ENCODE results near the gene GRIK4. TPM values are rescaled to one million over a fixed set of nuclear protein-coding genes. Genes with fewer than 3 reads are reported as not detected.

Gene GRIK4
- total and polyA plus RNA-seq, 4 donors, result 0.05 to 0.25 (median 0.06) TPM; not detected in 1

DNA sequence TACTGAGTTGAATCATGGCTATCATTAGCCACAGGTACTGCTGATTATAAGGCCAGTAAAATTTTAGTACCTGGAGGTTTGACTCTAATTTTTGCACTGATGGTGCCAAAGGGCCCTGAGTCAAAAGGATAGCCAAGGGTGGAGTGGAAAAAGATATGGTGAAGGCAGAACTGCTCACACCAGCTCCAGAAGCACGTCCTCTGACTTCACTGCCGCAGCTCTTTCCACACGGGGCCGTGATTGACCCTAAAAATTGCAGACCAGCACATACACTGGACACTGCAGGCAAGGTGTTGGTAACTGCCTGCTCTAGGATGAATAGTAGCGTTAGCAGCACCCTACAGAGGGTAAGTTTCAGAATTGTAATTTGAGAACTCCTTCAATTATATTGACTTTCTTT, 25.4 kb upstream of the GRIK4 start:
- Histone ChIP-seq H3K27ac (ENCODE audit: low read depth in 1 of 2, low read length in 2 of 2) (no peak overlapping the region), H3K9me3 (ENCODE audit: control insufficient read depth in 4 of 4, low read length in 3 of 4) (no peaks in the 10 kb centered on the region), H3K9ac (ENCODE audit: low read depth in 1 of 2, low read length in 2 of 2) (no peak overlapping the region), H3K36me3 (ENCODE audit: control insufficient read depth in 4 of 4, insufficient read depth in 3 of 4, low read depth in 1 of 4, low read length in 3 of 4) (peaks cover 10 to 52% (median 43%) of the 10 kb centered on the region in 4 donors), H3K27me3 (ENCODE audit: control insufficient read depth in 4 of 4, insufficient read depth in 4 of 4, low read length in 3 of 4) (no peaks in the 10 kb centered on the region), H3K4me1 (ENCODE audit: control insufficient read depth in 4 of 4, insufficient read depth in 4 of 4, low read length in 3 of 4) (no peaks in the 10 kb centered on the region), H3K4me3 (ENCODE audit: low read depth in 1 of 3, low read length in 3 of 3) (no peak overlapping the region)
- 95% methylated on average over 5 of the region's 5 CpGs for WGBS
- DNase-seq (ENCODE audit: low spot score), result no peak
- no peak for TF ChIP-seq TAF1 (conservative IDR thresholded peaks at IDR 0.05)
- no peak for TF ChIP-seq FOXA2 (IDR thresholded peaks at IDR 0.05)
- TF ChIP-seq YY1 (IDR thresholded peaks at IDR 0.05), result no peak
- TF ChIP-seq FOXA1 (IDR thresholded peaks at IDR 0.05), result no peak
- no peak for TF ChIP-seq HNF4A (conservative IDR thresholded peaks at IDR 0.05)
- TF ChIP-seq RXRA (IDR thresholded peaks at IDR 0.05), result no peak
- TF ChIP-seq, protein P1, sequence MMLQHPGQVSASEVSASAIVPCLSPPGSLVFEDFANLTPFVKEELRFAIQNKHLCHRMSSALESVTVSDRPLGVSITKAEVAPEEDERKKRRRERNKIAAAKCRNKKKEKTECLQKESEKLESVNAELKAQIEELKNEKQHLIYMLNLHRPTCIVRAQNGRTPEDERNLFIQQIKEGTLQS (IDR thresholded peaks at IDR 0.05), result no peak
- TF ChIP-seq SP1 (IDR thresholded peaks at IDR 0.05), result no peak
- no peak for TF ChIP-seq HNF4G (IDR thresholded peaks at IDR 0.05)
- no peak for TF ChIP-seq NR2F2 (IDR thresholded peaks at IDR 0.05)
- no peak for TF ChIP-seq JUND (IDR thresholded peaks at IDR 0.05)
- no peak for TF ChIP-seq GABPA (IDR thresholded peaks at IDR 0.05 in 1 of 2, conservative IDR thresholded peaks at IDR 0.05 in 1 of 2)

DNA sequence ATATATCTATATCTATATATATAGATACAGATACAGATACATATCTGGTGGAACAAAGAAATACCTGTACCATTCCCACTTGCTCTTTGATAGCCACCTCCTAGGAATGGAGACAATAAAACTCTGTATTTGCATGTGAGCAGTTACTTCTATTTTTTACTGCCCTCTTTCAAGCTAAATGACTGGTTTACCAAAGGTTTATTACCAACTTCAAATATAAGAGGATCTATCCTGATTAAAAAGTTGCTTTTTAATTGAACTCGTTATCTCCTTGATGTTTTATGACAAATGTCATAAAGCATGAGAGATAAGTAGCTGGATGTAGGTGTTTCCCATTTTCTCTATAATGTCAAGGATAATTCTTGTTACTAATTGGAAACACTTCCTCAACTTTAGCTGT, 21.7 kb upstream of the GRIK4 start:
- no peaks in the 10 kb centered on the region for H3K4me1 ChIP-seq (ENCODE audit: control insufficient read depth in 4 of 4, insufficient read depth in 4 of 4, low read length in 3 of 4)
- peaks cover 4 to 33% (median 23%) of the 10 kb centered on the region in 4 donors for H3K36me3 ChIP-seq (ENCODE audit: control insufficient read depth in 4 of 4, insufficient read depth in 3 of 4, low read depth in 1 of 4, low read length in 3 of 4)
- H3K27ac ChIP-seq (ENCODE audit: low read depth in 1 of 2, low read length in 2 of 2), result no peak overlapping the region
- H3K9ac ChIP-seq (ENCODE audit: low read depth in 1 of 2, low read length in 2 of 2), result no peak overlapping the region
- no peaks in the 10 kb centered on the region for H3K9me3 ChIP-seq (ENCODE audit: control insufficient read depth in 4 of 4, low read length in 3 of 4)
- no peak overlapping the region for H3K4me3 ChIP-seq (ENCODE audit: low read depth in 1 of 3, low read length in 3 of 3)
- no peak for DNase-seq (ENCODE audit: low spot score)
- H3K27me3 ChIP-seq (ENCODE audit: control insufficient read depth in 4 of 4, insufficient read depth in 4 of 4, low read length in 3 of 4), result no peaks in the 10 kb centered on the region
- TF ChIP-seq HNF4A (conservative IDR thresholded peaks at IDR 0.05) (no peak), EGR1 (IDR thresholded peaks at IDR 0.05; ENCODE audit: low read depth in 2 of 2) (no peak), GABPA (IDR thresholded peaks at IDR 0.05 in 1 of 2, conservative IDR thresholded peaks at IDR 0.05 in 1 of 2) (no peak), YY1 (IDR thresholded peaks at IDR 0.05) (no peak), SP1 (IDR thresholded peaks at IDR 0.05) (no peak), NR2F2 (IDR thresholded peaks at IDR 0.05) (no peak), TAF1 (conservative IDR thresholded peaks at IDR 0.05) (no peak), FOXA2 (IDR thresholded peaks at IDR 0.05) (no peak), HNF4G (IDR thresholded peaks at IDR 0.05) (no peak), RAD21 (IDR thresholded peaks at IDR 0.05) (no peak), JUND (IDR thresholded peaks at IDR 0.05) (no peak), FOXA1 (IDR thresholded peaks at IDR 0.05) (no peak)
- TF ChIP-seq, protein P2, sequence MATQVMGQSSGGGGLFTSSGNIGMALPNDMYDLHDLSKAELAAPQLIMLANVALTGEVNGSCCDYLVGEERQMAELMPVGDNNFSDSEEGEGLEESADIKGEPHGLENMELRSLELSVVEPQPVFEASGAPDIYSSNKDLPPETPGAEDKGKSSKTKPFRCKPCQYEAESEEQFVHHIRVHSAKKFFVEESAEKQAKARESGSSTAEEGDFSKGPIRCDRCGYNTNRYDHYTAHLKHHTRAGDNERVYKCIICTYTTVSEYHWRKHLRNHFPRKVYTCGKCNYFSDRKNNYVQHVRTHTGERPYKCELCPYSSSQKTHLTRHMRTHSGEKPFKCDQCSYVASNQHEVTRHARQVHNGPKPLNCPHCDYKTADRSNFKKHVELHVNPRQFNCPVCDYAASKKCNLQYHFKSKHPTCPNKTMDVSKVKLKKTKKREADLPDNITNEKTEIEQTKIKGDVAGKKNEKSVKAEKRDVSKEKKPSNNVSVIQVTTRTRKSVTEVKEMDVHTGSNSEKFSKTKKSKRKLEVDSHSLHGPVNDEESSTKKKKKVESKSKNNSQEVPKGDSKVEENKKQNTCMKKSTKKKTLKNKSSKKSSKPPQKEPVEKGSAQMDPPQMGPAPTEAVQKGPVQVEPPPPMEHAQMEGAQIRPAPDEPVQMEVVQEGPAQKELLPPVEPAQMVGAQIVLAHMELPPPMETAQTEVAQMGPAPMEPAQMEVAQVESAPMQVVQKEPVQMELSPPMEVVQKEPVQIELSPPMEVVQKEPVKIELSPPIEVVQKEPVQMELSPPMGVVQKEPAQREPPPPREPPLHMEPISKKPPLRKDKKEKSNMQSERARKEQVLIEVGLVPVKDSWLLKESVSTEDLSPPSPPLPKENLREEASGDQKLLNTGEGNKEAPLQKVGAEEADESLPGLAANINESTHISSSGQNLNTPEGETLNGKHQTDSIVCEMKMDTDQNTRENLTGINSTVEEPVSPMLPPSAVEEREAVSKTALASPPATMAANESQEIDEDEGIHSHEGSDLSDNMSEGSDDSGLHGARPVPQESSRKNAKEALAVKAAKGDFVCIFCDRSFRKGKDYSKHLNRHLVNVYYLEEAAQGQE (IDR thresholded peaks at IDR 0.05), result no peak
- TF ChIP-seq, protein P3, sequence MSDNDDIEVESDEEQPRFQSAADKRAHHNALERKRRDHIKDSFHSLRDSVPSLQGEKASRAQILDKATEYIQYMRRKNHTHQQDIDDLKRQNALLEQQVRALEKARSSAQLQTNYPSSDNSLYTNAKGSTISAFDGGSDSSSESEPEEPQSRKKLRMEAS (IDR thresholded peaks at IDR 0.05), result no peak
- TF ChIP-seq, protein P4, sequence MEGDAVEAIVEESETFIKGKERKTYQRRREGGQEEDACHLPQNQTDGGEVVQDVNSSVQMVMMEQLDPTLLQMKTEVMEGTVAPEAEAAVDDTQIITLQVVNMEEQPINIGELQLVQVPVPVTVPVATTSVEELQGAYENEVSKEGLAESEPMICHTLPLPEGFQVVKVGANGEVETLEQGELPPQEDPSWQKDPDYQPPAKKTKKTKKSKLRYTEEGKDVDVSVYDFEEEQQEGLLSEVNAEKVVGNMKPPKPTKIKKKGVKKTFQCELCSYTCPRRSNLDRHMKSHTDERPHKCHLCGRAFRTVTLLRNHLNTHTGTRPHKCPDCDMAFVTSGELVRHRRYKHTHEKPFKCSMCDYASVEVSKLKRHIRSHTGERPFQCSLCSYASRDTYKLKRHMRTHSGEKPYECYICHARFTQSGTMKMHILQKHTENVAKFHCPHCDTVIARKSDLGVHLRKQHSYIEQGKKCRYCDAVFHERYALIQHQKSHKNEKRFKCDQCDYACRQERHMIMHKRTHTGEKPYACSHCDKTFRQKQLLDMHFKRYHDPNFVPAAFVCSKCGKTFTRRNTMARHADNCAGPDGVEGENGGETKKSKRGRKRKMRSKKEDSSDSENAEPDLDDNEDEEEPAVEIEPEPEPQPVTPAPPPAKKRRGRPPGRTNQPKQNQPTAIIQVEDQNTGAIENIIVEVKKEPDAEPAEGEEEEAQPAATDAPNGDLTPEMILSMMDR (IDR thresholded peaks at IDR 0.05; ENCODE audit: low read depth, low read length, missing input control), result no peak
- TF ChIP-seq, protein P1 (IDR thresholded peaks at IDR 0.05), result no peak
- WGBS, result 89% methylated on average over 1 of the region's 1 CpG

Measured in liver (tissue), 9 donors.